Daoy (cell line): ENCODE measurements around the gene IQGAP2. TPM values are rescaled to one million over a fixed set of nuclear protein-coding genes. Genes with fewer than 3 reads are reported as not detected.
"Not testable (repeated sequence)": the region's sequence is repeated elsewhere in the genome, so short reads cannot be mapped to it uniquely, and the experiment has no call there.

Experiments used
- DNase-seq: peaks from one replicate; pipeline ENCODE4 v3.0.0-alpha.2; 2015; ENCODE audit warnings: low read depth
- total RNA-seq: library from RNA; depleted of rRNA; stranded (reverse); fragments of >200 nt; shearing (Covaris generic); gene quantifications from 2 replicates; pipeline ENCODE4 v1.2.3, GENCODE V29; 2014

The IQGAP2 gene
- total RNA-seq, 1 experiment from 2014 or later = 6.9 TPM

DNA sequence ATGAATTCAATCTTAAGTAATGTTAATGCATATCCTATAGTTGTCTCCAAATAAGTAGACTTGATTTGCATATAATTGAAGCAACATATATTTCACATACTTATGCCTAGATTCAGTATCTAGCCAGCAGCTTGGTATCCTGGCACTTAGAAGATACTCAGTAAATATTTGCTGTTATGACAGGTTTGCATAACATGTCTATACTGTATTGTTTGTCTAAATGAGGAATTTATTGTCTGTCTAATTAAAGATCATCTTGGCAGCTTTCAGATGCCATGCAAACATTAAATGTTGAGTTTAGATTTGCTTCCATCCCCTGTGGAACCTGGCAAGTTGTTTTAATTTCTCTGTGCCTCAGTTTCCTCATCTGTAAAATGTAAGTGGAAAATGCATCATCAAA, 9.4 kb downstream of the IQGAP2 start:
- DNase-seq = no peak

DNA sequence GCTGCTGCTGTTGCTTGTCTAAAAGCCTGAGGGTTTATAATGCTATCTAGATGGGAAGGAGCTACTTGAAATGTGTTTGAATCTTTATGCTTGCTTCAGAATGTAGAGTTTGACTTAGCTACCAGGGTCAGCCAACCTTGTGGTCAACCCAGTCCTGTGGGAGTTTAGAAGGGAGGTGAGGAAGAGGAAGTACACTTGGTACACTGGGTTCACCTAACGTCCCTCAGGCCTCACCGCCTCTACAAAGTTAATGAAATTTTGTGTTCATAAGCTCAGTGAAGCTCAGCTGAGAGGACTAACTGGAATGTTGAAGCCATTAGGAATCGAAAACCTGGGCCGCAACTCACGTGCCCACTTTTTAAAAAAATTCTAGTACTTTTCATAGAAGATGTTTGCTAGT, 10.7 kb downstream of the IQGAP2 start:
- DNase-seq = no peak

DNA sequence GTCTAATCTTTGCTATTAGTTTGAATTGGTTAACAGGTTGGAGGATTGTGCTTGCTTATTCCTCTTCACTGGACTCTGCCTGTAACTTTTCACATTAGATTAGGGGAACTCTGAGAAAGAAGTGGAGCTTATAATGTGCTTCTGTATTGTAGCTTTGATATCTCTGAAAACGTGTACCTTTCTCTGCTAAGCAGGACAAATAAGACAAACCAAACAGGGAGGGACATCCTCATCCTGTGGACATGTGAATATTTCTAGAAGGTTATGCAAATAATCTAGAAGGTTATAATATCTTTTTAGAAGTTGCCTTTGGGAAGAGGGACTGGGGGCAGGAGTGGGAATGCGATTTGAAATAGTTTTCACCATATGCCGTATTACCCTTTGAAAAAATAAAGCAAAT, 11.7 kb downstream of the IQGAP2 start:
- DNase-seq = no peak

DNA sequence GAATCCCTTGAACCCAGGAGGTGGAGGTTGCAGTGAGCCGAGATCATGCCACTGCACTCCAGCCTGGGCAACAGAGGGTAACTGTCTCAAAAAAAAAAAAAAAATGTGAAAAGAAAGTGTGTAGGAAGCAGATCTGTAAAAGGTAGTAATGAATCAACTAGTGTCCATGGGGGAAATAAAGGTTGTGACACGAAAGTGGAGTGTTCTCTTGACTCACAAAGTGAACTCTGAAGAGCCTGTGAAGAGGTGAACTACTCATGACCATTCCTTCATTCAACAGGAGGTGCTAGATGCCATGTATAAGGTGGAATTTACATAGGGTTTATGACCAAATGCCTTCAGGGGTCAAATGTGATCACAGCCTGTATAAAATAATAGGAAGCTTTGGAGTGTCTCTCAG, 12.8 kb downstream of the IQGAP2 start:
- no peak for DNase-seq

DNA sequence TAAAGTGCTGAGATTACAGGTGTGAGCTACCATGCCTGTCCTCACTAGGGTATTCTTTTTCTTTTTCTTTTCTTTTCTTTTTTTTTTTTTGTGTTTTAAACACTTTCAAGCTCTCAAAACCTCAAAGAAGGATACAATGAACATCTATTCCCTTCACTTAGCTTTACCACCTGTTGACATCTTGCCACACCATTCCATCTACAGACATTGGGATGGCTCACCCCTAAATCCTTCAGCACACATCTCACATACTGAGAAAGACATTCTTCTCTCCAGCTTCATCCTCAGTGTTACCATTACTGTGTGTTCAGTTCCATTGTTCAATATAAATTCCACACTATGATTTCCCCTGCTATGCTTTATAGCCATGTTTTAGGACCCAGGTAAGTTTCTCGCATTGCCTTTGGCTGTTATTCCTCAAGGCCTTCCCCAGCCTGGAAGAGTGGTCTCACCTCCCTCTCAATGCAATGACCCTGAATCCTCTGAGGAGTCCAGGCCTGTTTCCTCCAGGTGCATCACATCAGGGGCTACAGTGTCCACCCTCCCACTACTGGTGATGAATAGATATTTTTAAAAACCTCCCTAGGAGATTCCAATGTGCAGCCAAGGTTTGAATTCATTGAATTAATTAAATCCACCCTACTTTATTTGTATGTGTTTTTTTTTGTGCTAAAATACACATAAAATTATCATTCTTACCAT, 16.7 kb downstream of the IQGAP2 start:
- no peak for DNase-seq

DNA sequence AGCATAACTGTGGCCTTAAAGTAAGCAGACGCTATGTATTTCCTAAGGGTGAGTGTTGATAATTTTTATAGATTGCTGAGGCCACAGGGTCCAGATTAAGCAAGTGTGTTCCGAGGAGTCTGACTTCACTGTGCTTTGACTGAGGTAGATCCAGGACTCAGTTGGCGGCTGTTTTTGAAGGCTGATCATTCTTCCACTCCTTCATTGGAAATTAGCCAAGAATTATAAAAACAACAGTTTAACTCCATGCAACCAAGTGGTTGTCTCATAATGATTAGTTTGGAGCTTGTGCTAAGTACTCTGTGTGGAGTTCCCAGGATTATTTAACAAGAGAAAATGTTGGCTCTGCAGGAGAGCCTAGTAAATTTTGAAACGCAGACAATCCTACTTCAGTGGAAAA, 19.1 kb downstream of the IQGAP2 start:
- DNase-seq = no peak

DNA sequence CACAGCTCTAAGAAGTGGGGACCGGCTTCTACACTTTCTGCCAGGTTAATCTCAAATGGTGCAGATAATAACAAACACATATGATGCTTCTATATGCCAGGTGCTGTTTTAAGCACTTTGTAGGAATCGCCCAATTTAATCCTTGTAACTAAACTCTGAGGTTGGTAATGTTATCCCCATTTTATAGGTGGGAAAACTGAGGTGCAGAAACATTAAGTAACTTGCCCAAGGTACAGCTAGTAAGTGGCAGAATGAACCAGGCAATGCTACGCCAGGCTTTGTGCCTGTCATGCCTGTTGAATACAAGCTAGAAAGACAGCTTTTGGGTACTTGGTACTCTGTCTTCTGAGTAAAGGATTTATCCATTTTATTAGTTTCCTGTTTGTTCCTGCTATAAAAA, 19.7 kb downstream of the IQGAP2 start:
- DNase-seq = no peak

DNA sequence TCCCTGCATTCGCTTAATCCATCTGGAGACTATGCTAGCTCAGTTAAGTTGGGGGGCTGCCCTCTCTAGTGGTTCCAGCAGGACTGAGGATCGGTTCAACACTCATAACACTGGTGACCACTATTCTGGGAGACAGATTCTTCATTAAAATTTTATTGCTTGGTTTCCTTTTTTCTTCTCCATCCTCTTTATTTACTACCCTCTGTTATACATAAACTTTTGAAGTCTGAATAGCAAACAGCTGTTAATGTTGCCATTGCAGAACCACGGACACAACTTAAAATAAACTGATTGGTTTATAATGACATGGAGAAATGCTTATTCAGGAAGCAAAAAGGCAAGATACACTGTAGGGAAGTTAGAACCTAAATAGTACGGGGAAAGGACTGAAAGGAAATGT, 22.1 kb downstream of the IQGAP2 start:
- DNase-seq = no peak

DNA sequence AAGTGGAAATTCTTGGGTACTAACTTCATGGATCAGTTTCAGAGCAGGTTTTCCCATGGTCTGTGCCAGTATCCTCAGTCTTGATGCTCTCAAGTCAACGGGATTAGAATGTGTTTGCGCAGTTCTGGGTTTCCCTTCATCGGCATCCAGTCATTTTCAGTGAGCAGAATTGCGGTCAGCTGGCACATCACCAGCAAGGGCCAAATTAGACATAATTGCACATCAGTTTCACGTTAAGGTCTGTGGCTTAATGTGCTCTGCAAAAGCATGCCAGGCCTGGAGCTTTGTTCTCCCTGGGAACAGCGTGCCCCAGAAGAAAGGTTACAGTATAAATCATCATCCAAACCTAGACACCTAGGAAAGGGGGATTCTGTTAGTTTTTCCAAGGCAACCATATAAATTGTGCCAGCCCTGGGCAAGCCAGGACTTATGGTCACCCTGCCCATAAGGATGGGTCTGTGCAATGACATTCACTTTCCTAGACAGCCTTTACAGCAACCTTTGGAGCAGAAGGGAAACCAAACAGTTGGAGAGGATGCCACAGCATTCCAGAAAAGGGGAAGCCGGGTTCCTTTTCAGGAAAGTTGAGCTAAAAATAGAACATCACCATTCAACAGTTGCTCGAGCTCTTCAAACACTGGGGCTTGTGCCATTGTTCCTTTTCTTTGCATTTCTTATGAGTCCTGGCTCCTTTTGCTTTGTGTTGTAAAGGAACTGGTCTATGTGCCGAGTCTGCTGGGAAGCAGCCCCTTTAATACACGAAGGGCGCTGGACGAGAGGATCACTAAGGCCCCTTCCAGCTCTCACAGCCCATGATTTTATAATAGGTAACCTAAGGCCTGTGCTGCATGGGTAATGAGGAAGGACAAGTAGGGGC, 23.1 kb downstream of the IQGAP2 start:
- DNase-seq = no peak

DNA sequence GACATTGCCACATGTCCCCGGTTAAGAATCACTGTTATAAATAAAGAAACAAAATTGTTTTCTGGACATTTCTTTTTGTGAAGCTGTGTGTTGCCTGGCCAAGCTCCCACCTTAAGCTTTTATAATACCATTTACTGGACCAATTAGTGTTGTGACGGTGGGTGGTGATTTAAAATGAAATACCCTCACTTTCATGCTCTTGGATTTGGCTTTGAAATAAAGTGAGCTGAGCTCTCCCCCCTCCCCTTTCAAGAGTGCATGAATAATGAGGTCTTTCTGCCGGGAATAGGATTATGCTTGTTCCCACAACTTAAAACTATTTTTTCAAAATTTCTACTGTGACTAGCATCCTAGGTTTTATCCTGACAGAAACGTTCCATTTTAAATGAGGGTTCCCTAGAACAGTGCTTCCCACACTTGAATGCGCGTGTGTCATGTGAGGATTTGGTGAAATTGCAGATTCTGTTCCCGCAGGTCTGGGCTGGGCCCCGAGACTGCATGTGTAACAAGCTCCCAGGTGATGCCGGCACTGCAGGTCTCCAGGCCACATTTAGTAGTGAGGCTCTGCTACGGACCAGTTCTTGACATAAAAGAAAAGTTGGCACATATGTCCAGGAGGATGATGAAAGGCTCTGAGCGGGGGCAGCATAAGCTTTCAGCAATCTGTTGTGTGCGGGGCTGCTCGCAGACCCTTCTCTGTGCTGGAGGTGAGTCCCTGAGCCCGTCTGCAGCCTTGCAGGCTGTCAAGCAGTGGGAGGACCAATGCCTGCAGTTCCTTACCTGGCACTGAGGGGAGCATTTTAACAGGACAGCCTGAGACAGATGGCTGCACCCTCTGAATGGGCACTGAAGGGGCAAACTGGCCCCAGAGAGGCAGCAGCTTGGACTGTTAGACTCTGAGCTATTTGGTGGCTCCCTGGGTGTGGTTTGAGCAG, 24.4 kb downstream of the IQGAP2 start:
- DNase-seq = no peak

DNA sequence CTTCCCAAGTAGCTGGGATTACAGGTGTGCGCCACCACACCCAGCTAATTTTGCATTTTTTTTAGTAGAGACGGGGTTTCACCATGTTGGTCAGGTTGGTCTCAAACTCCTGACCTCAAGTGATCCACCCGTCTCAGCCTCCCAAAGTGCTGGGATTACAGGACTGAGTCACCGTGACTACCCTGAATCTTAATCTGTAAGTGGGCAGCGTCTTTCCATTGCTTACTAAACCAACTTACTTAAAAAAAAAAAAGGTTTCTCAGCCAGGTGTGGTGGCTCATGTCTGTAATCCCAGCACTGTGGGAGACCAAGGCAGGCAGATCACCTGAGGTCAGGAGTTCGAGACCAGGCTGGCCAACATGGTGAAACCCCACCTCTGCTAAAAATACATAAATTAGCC, 25.5 kb downstream of the IQGAP2 start:
- DNase-seq = not testable (repeated sequence)

DNA sequence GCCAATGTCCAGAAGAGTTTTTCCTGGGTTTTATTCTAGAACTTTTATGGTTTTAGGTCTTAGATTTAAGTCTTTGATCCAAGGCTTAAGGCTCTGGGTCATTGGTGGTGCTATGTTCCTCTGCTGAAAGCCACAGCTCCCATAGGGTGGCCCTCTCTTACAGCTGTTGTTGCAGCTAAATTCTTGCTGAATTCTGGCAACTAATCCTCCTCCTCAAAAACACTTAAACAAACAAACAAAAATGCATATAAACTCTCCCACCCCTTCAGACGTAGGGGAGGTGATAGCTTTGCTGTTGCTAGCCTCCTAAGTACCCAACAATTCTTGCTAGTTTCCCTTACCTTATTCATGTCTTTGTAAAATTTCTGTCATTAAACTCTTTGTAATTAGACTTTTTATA, 30.2 kb downstream of the IQGAP2 start:
- DNase-seq = no peak

DNA sequence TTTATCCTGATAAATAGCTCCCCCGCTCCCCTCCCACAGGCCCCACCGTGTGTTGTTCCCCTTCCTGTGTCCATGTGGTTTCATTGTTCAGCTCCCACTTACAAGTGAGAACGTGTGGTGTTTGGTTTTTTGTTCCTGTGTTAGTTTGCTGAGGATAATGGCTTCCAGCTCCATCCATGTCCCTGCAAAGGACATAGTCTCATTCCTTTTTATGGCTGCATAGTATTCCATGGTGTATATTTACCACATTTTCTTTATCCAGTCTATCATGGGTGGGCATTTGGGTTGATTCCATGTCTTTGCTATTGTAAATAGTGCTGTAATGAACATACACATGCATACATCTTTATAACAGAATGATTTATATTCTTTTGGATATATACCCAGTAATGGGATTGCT, 34.4 kb downstream of the IQGAP2 start:
- not testable (repeated sequence) for DNase-seq

DNA sequence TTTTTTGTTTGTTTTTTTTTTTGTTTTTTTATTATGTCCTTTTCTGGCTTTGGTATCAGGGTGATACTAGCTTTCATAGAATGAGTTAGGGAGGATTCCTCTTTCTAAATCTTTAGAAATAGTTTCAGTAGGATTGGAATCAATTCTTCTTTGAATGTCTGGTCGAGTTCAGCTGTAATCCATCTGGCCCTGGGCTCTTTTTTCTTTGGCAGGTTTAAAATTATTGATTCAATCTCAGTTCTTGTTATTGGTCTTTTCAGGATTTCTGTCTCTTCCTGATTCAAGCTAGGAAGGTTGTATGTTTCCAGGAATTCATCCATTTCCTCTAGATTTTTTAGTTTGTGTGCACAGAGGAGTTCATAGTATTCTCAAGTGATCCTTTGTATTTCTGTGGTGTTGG, 34.9 kb downstream of the IQGAP2 start:
- DNase-seq = no peak

DNA sequence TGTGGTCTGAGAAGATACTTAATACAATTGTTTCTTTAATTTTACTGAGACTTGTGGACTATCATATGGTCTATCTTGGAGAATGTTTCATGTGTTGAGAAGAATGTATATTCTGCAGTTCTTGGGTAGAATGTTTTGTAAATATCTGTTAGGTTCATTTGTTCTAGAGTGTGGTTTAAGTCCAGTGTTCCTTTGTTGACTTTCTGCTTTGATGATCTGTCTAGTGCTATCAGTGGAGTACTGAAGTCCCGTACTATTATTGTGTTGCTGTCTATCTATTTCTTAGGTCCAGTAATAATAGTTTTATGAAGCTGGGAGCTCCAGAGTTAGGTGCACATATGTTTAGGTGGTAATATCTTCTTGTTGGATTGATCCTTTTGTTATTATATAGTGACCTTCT, 36.1 kb downstream of the IQGAP2 start:
- no peak for DNase-seq

DNA sequence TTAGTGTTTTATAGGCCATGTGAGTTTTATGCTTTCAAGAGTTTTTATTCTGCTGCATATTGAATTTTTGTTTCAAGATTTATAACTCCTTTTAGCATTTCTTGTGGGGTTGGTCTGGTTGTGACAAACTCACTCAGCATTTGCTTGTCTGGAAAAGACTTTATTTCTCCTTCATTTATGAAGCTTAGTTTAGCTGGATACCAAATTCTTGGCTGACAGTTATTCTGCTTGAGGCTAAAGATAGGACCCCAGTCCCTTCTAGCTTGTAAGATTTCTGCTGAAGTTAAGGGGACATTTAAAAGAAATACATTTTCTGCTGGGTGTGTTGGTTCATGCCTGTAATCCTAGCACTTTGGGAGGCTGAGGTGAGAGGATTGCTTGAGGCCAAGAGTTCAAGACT, 36.8 kb downstream of the IQGAP2 start:
- DNase-seq = no peak

DNA sequence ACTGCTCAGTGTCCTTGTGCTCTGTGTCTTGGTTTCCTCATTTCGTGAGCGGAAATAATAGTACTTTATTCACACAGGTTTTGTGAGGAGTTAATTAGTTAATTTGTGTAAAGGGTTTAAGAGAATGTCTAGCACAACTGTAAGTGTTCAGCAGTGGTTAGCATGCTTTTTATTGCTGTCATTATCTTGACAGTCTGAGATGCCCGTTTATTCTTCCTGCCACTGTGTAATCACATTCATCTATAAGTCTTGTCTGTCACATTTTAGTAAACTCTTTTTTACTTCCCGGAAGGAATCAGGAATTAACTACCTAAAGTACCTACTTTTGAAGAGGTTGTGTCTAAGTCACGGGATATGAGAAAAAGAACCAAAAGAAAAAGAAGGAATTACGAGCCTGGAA, 38.0 kb downstream of the IQGAP2 start:
- no peak for DNase-seq

DNA sequence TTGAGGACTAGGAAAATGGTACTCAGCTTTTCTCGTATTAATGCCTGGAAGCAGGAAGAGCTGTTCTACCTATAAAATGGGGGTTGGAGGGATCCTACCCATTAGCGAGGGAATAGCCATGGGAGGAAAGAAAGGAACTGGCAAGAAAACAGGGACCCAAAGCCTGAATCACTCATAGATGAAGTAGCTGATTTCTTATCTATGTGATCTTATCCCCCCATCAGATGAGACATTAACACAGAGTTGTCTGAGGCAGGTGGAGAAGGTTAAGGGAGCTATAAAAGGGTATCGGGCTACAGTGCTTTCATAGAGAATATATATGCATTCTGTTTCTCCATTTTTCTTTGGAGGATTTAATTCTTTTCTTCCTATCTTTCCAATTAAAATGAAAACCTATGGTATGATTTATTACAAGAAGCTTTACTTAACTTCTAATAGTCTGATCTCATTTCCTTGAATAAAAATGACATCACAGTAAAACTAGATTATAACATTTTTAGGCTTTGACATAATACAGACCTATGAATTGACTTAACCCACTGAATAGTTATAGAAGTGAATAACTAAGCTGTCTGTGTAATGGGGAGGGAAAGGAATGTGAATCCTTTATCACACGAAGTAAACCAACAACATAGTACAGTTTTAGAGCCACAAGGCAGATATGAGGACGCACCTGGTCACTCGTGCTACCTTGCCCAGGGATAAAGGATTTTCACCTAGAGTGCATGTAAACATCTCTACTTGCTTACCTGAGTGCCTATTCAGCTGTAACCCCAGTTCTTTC, 39.0 kb downstream of the IQGAP2 start:
- DNase-seq = no peak

DNA sequence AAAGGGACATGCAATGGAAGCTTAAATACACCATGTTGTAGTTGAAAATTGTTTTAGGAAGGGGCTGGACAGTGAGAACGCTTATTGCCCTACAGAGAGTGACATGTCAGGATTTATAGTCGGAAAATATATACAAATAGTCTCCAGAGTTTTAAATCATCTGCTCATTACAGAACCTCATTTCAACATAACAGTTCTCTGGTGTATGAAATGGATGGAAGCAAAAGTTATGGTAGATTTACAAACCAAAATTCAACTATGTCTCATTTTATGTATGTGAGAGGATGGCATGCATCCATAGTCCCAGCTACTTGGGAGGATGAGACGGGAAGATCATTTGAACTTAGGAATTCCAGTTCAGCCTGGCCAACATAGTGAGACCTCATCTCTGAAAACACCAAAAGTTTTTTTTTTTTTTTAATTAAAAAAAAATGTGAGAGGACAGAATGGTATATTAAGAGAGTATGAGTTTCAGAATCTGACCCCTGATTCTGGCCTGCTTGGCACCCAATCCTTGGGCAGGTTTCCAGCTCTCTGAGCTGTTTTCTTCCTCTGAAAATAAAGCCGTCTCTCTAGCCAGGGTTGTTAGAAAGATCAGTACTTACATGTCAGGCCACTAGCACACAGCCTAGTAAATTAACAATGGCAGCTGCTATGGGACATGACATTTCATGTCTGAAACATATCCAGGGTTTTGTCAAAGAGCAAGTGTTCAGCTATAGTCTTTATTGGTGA, 40.1 kb downstream of the IQGAP2 start:
- no peak for DNase-seq

DNA sequence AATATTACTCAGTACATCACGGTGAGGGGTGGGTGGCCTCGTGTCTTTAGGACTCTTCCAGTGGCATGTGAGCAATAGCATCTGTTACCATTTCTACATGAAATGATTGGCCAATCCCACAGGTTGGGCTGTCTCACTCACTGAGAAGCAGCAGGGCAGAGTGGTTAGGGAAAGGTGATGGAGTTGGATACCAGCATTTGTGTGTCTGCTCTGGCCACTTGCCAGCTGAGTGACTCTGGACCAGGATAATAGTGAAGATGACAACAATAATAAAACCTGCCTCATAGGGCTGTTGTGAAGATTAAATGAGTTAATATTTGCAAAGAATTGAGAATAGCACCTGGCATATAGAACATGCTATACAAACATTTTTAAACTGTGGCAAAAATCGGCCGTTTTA, 42.0 kb downstream of the IQGAP2 start:
- no peak for DNase-seq

DNA sequence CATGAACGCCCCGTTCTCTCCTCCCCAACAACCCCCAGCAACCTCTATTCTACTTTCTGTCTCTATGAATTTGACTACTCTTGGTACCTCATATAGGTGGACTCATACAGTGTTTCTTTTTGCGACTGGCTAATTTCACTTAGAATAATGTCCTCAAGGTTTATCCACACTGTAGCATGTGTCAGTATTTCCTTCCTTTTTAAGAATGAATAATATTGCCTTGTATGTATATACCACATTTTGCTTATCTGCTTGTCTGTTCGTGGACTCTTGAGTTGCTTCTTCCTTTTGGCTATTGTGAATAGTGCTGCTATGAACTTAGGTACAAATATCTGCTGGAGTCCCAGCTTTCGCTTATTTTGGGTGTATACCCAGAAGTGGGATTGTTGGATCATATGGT, 42.7 kb downstream of the IQGAP2 start:
- DNase-seq = no peak
